Endothelial cell of umbilical vein (primary cell): ENCODE results near the gene LOX.

Source experiments
- EZH2 ChIP-seq: IDR thresholded peaks from 2 replicates; pipeline ENCODE4 v1.6.1; 2012; ENCODE audit warnings: borderline replicate concordance, low read depth, mild to moderate bottlenecking, moderate library complexity, low read length, inconsistent platforms; ENCODE audit not compliant: severe bottlenecking
- GATA2 ChIP-seq: IDR thresholded peaks from 2 replicates; pipeline ENCODE4 v1.7.0; 2011; ENCODE audit warnings: low read depth, mild to moderate bottlenecking, moderate library complexity, mixed read lengths, low read length; ENCODE audit not compliant: insufficient read length, insufficient read depth
- MYC ChIP-seq: IDR thresholded peaks from one replicate; pipeline ENCODE4 v1.6.1; 2011; ENCODE audit warnings: mild to moderate bottlenecking, low read depth, low read length
- POLR2A ChIP-seq: IDR thresholded peaks from 2 replicates; pipeline ENCODE4 v1.6.1; 2012; ENCODE audit warnings: low read depth, mild to moderate bottlenecking, control low read depth, low read length
- POLR2AphosphoS5 ChIP-seq: IDR thresholded peaks from 2 replicates; pipeline ENCODE4 v1.6.1; 2012; ENCODE audit warnings: low read depth, mild to moderate bottlenecking, control low read depth, low read length, moderate library complexity; ENCODE audit not compliant: insufficient read depth
- TF ChIP-seq, protein P1 (sequence below), 2 donors: IDR thresholded peaks; 1 replicate in 1 of 2; 2 replicates in 1 of 2; pipeline ENCODE4 v1.5.1; 2011; ENCODE audit warnings: low read length in 2 of 2, mild to moderate bottlenecking in 2 of 2, moderate library complexity in 2 of 2, control low read depth in 1 of 2, inconsistent platforms in 1 of 2, low read depth in 1 of 2; ENCODE audit not compliant: insufficient read depth in 1 of 2; ENCODE audit errors: extremely low read depth in 1 of 2
- TF ChIP-seq, protein P2 (sequence below): IDR thresholded peaks from 2 replicates; pipeline ENCODE4 v1.6.1; 2011; ENCODE audit not compliant: insufficient read depth, insufficient read length

DNA sequence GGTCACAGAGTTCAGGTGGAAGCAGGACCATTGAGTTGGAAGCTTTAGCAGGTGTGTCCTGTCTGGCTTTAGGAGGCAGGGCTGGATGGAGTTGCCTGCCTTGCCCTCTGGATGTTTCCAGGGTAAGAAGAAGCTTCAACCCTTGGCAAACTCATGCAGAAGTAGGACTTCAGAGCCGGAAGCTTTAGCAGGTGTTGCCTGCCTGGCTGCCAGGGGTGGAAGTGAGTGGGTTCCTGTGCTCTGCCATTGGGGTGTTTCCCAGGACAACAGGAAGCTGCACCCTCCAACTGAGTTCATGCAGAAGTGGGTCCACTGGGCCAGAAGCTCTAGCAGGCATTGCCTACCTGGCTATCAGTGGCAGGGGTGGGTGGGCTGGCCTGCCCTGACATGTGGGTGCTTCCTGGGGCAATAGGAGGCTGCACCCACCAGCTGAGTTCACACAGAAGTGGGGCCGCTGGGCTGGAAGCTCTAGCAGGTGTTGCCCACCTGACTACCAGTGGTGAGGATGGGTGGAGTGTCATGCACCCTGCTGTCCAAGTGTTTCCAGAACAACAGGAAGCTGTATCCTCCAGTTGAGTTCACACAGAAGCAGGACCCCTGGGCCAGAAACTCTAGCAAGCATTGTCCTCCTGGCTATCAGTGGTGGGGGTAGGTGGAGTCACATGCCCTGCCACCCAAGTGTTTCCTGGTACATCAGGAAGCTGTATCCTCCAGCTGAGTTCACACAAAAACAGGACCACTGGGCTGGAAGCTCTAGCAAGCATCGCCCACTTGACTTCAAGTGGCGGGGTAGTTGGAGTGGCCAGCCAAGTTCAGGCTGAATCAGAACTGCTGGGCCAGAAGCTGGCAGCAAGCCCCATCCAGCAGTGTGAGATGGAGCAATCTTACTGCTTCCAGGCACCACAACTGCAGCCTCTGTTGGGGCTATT is 24.6 kb downstream of the LOX start:
- TF ChIP-seq POLR2A: no peak
- TF ChIP-seq, protein P1, sequence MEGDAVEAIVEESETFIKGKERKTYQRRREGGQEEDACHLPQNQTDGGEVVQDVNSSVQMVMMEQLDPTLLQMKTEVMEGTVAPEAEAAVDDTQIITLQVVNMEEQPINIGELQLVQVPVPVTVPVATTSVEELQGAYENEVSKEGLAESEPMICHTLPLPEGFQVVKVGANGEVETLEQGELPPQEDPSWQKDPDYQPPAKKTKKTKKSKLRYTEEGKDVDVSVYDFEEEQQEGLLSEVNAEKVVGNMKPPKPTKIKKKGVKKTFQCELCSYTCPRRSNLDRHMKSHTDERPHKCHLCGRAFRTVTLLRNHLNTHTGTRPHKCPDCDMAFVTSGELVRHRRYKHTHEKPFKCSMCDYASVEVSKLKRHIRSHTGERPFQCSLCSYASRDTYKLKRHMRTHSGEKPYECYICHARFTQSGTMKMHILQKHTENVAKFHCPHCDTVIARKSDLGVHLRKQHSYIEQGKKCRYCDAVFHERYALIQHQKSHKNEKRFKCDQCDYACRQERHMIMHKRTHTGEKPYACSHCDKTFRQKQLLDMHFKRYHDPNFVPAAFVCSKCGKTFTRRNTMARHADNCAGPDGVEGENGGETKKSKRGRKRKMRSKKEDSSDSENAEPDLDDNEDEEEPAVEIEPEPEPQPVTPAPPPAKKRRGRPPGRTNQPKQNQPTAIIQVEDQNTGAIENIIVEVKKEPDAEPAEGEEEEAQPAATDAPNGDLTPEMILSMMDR (IDR thresholded peaks at IDR 0.05; ENCODE audit: extremely low read depth in 1 of 2, insufficient read depth in 1 of 2, low read depth in 1 of 2, low read length in 2 of 2): no peak
- no peak for TF ChIP-seq POLR2AphosphoS5
- TF ChIP-seq, protein P2, sequence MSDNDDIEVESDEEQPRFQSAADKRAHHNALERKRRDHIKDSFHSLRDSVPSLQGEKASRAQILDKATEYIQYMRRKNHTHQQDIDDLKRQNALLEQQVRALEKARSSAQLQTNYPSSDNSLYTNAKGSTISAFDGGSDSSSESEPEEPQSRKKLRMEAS: no peak
- TF ChIP-seq GATA2: no peak
- no peak for TF ChIP-seq MYC
- TF ChIP-seq EZH2: no peak
